CD4-positive, alpha-beta T cell treated with Interleukin-4 for 1 hour (primary cell): Measurements from ENCODE around the gene PEX12.
"Not testable (repeated sequence)": the region's sequence is repeated elsewhere in the genome, so short reads cannot be mapped to it uniquely, and the experiment has no call there.

ENCODE experiments used
- DNase-seq, 2 donors: peaks; one replicate each; pipeline ENCODE4 v3.0.0-alpha.2; 2020 to 2022

The PEX12 gene

GRCh38 chr17:35578197-35578928 lies at the start of gene PEX12:
TSS of gene PEX12 (minus strand) at chr17:35578571. CDS start at chr17:35578021, 550 bp downstream.
- DNase-seq: peak; percentile 92

- DNase-seq: no peak
Observed at GRCh38 chr17:35627417-35627816, 49.0 kb upstream of the PEX12 start.

- no peak for DNase-seq
Observed at GRCh38 chr17:35621768-35622167, 43.4 kb upstream of the PEX12 start.

GRCh38 chr17:35618628-35619027 lies 40.3 kb upstream of the PEX12 start:
- no peak for DNase-seq

- DNase-seq: no peak
Observed at GRCh38 chr17:35617505-35617904, 39.1 kb upstream of the PEX12 start.

GRCh38 chr17:35616536-35616935 lies 38.2 kb upstream of the PEX12 start:
- no peak for DNase-seq

- no peak for DNase-seq
Observed at GRCh38 chr17:35614810-35615209, 36.4 kb upstream of the PEX12 start.

- DNase-seq: peak; percentile 33 to 34
Observed at GRCh38 chr17:35612924-35613521, 34.7 kb upstream of the PEX12 start.

GRCh38 chr17:35610746-35611145 lies 32.4 kb upstream of the PEX12 start:
- not testable (repeated sequence) for DNase-seq

GRCh38 chr17:35609831-35610230 lies 31.5 kb upstream of the PEX12 start:
- DNase-seq: no peak

- no peak for DNase-seq
Observed at GRCh38 chr17:35607239-35607847, 29.0 kb upstream of the PEX12 start.

- DNase-seq: no peak
Observed at GRCh38 chr17:35605678-35606077, 27.3 kb upstream of the PEX12 start.

GRCh38 chr17:35603674-35604073 lies 25.3 kb upstream of the PEX12 start:
- no peak for DNase-seq

- no peak for DNase-seq
Observed at GRCh38 chr17:35597604-35598003, 19.2 kb upstream of the PEX12 start.

GRCh38 chr17:35596530-35597233 lies 18.3 kb upstream of the PEX12 start:
- DNase-seq: no peak

- DNase-seq: no peak
Observed at GRCh38 chr17:35596072-35596471, 17.7 kb upstream of the PEX12 start.

- DNase-seq: peak in 1 of 2 donors; percentile 31
Observed at GRCh38 chr17:35588196-35588920, 10.0 kb upstream of the PEX12 start.

GRCh38 chr17:35587074-35587961 lies 8.9 kb upstream of the PEX12 start, which contains the start of gene AP2B1:
TSS of gene AP2B1 (plus strand) at chr17:35587322. CDS start at chr17:35594031, 6,709 bp downstream.
- peak; percentile 97 to 99 for DNase-seq

GRCh38 chr17:35586569-35587073 lies 8.2 kb upstream of the PEX12 start:
- no peak for DNase-seq

- no peak for DNase-seq
Observed at GRCh38 chr17:35584061-35584460, 5.7 kb upstream of the PEX12 start.

GRCh38 chr17:35578929-35579432 lies 610 bp upstream of the PEX12 start:
- DNase-seq: no peak
